ENCODE measurements around the gene MDM4.

The MDM4 gene

DNA sequence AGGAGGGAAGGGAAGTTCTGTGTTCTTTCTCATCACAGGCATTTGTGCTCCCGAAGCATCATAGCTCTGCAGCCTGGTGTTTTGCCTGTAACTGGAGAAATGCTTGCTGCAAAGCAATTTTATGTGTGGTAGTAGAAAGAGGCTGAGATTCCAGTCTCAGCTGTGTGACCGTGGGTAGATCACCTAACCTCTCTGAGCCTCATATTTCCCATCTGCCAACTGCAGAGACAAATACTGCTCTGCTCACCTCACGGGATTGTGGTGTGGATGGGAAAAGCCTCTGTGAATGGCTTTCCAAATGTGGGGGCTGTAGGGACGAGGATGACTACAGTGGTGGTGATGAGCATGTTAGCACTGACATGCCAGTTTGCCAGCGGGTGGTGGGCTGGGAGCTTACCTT is 84.0 kb downstream of the MDM4 start:
- TF ChIP-seq, protein P1, sequence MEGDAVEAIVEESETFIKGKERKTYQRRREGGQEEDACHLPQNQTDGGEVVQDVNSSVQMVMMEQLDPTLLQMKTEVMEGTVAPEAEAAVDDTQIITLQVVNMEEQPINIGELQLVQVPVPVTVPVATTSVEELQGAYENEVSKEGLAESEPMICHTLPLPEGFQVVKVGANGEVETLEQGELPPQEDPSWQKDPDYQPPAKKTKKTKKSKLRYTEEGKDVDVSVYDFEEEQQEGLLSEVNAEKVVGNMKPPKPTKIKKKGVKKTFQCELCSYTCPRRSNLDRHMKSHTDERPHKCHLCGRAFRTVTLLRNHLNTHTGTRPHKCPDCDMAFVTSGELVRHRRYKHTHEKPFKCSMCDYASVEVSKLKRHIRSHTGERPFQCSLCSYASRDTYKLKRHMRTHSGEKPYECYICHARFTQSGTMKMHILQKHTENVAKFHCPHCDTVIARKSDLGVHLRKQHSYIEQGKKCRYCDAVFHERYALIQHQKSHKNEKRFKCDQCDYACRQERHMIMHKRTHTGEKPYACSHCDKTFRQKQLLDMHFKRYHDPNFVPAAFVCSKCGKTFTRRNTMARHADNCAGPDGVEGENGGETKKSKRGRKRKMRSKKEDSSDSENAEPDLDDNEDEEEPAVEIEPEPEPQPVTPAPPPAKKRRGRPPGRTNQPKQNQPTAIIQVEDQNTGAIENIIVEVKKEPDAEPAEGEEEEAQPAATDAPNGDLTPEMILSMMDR (IDR thresholded peaks at IDR 0.05; ENCODE audit: borderline replicate concordance, control extremely low read depth, extremely low read depth, insufficient read depth, missing control alignments): no peak
- in situ Hi-C loops (cut with MboI; ENCODE audit: low sequenced_read_pairs, unreplicated experiment): no loop called here
- DNase-seq (ENCODE audit: low spot score): no peak

DNA sequence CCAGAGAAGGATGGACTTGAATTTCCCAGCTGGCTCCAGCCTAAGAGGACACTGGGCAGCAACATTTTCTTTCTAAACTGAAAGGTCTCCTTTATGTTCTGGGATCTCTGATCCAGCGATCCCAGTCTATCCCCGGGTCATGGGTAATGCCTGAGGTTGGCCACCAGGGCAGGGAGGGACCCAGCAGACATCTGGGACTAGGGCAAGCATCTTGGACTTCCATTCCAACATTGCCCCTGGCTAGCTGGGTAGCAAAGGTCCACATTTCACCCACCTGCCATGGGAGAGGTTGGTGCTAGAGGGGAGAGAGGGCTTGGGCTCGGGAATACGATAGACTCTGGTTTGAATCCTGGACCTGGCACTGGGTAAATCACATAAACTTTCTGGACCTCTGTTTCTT is 84.8 kb downstream of the MDM4 start:
- no peak for DNase-seq (ENCODE audit: low spot score)
- TF ChIP-seq, protein P1 (IDR thresholded peaks at IDR 0.05; ENCODE audit: borderline replicate concordance, control extremely low read depth, extremely low read depth, insufficient read depth, missing control alignments): no peak
- in situ Hi-C loops (cut with MboI; ENCODE audit: low sequenced_read_pairs, unreplicated experiment): no loop called here

DNA sequence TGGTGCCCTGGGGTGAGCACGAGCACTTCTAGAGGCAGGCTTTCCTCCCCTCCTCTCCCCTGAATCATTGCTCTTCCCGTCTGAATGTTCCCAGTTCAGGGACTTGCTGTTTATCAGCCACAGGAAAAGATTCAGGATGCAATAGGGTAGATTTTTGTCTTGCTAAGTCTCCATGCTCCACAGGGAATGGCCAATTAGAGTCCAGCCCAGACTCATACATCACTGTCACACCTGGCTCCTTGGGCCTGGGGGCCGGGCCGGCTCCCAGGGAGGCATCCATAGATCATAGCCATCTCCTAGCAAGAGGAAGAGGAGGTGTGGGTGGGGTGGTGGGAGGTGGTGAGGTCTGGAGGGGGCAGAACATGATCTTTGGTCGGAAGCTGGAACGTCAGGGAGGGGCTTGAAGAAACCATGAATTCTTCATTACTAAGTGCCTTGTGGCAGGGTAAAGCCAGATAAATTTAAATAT is 85.9 kb downstream of the MDM4 start:
- in situ Hi-C loops (cut with MboI; ENCODE audit: low sequenced_read_pairs, unreplicated experiment): no loop called here
- no peak for DNase-seq (ENCODE audit: low spot score)
- TF ChIP-seq, protein P1 (IDR thresholded peaks at IDR 0.05; ENCODE audit: borderline replicate concordance, control extremely low read depth, extremely low read depth, insufficient read depth, missing control alignments): no peak

DNA sequence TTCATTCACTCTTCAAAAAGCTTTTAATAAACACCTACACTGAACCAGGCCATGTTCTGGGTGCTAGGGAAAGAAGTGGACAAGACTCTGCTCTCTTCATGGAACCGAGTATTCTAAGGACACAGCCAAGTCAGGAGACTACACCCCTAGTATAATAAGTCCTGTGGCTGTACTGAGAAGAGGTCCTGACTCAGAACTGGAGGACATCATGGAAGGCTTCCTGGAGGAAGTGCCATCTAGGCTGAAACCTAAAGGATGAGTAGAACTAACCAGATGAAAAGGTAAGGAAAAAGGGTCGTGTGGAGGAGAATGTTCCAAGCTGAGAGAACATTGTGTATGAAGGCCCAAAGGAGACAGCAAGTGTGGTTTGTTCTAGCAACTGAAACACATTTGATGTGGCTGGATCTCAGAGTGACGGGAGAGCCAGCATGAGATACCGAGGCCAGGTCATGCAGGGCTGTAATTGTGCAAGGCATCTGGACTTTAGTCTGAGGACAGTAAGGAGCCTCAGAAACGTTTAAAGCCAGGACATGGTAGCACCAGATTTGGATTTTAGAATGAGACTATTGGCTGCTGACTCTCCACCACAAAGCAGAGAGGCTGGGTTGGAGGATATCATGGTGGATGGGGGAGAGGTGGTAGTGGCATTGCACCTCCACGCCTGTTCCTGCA is 86.8 kb downstream of the MDM4 start:
- TF ChIP-seq, protein P1 (IDR thresholded peaks at IDR 0.05; ENCODE audit: borderline replicate concordance, control extremely low read depth, extremely low read depth, insufficient read depth, missing control alignments): no peak
- in situ Hi-C loops (cut with MboI; ENCODE audit: low sequenced_read_pairs, unreplicated experiment): no loop called here

DNA sequence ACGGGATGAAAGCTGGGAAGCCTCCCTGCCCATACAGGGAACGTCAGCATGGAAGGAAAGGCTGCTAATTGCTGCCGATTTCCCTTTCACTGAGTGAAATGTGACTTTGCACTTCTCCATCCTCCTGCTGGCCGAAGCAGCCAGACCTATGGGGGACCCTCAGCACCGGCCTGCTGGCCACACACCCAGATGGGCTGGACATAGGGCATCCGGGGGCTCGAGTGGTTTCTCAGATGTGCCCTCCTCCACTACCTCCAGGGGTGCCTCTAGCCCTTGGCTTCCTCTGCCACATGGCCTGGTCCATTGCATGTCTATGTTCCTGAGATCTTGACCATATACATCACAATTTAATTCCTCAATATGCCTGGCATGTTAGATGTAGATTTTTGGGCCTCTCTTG is 89.6 kb downstream of the MDM4 start:
- TF ChIP-seq, protein P1 (IDR thresholded peaks at IDR 0.05; ENCODE audit: borderline replicate concordance, control extremely low read depth, extremely low read depth, insufficient read depth, missing control alignments): no peak
- DNase-seq (ENCODE audit: low spot score): no peak
- in situ Hi-C loops (cut with MboI; ENCODE audit: low sequenced_read_pairs, unreplicated experiment): no loop called here

More for the DNA sequence above, 86.8 kb downstream of the MDM4 start:
- no peak for DNase-seq (ENCODE audit: low spot score)
